ENCODE data around the gene COL21A1. TPM values are rescaled to one million over a fixed set of nuclear protein-coding genes. Genes with fewer than 3 reads are reported as not detected.

COL21A1 gene
- polyA plus RNA-seq, 3 donors from 2014 or later: not detected

- H3K4me3 Mint-ChIP-seq: no peak overlapping the region
- H3K36me3 Mint-ChIP-seq: no peaks in the 10 kb centered on the region
- no peak for DNase-seq
- peaks cover 0 to 2% (median 2%) of the 10 kb centered on the region in 3 donors for H3K27me3 Mint-ChIP-seq (ENCODE audit: low read depth in 3 of 3)
- H3K4me1 Mint-ChIP-seq: no peaks in the 10 kb centered on the region
- no peak overlapping the region for H3K27ac Mint-ChIP-seq
- H3K9me3 Mint-ChIP-seq: peaks cover 8 to 42% (median 35%) of the 10 kb centered on the region in 6 donors
Observed at GRCh38 chr6:56193846-56194245, 53.5 kb downstream of the COL21A1 start.

- Mint-ChIP-seq H3K4me3 (no peak overlapping the region), H3K27me3 (ENCODE audit: low read depth in 3 of 3) (peaks cover 0 to 4% (median 2%) of the 10 kb centered on the region in 3 donors), H3K36me3 (no peaks in the 10 kb centered on the region), H3K27ac (no peak overlapping the region), H3K4me1 (no peaks in the 10 kb centered on the region), H3K9me3 (peaks cover 8 to 55% (median 31%) of the 10 kb centered on the region in 6 donors)
- DNase-seq: no peak
Observed at GRCh38 chr6:56188429-56188828, 59.0 kb downstream of the COL21A1 start.

- Mint-ChIP-seq H3K36me3 (no peaks in the 10 kb centered on the region), H3K27ac (no peak overlapping the region), H3K4me1 (no peaks in the 10 kb centered on the region), H3K4me3 (no peak overlapping the region), H3K9me3 (peaks cover 8 to 55% (median 31%) of the 10 kb centered on the region in 6 donors), H3K27me3 (ENCODE audit: low read depth in 3 of 3) (peaks cover 0 to 4% (median 2%) of the 10 kb centered on the region in 3 donors)
- DNase-seq: no peak
Observed at GRCh38 chr6:56187686-56188085, 59.7 kb downstream of the COL21A1 start.

- peaks cover 0 to 1% (median 0%) of the 10 kb centered on the region in 3 donors for H3K27me3 Mint-ChIP-seq (ENCODE audit: low read depth in 3 of 3)
- H3K9me3 Mint-ChIP-seq: peaks cover 10 to 45% (median 27%) of the 10 kb centered on the region in 6 donors
- no peak overlapping the region for H3K27ac Mint-ChIP-seq
- H3K4me1 Mint-ChIP-seq: no peaks in the 10 kb centered on the region
- H3K36me3 Mint-ChIP-seq: peaks cover 0 to 5% (median 4%) of the 10 kb centered on the region in 3 donors
- no peak overlapping the region for H3K4me3 Mint-ChIP-seq
- no peak for DNase-seq
Observed at GRCh38 chr6:56176741-56177140, 70.6 kb downstream of the COL21A1 start.

DNA sequence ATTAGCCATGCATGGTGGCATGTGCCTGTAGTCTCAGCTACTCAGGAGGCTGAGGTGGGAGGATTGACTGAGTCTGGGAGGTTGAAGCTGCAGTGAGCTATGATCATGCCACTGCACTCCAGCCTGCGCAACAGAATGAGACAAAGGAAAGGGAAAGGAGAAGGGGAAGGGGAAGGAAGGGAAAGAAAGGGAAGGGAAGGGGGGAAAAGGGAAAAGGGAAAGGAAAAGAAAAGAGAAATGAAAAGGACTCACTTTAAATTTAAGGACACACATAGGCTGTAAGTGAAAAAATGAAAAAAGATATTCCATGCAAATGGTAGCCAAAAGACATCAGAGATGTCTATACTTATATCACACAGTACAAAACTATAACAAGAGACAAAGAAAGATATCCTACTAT is 74.2 kb downstream of the COL21A1 start:
- Mint-ChIP-seq H3K36me3 (peaks cover 0 to 7% (median 6%) of the 10 kb centered on the region in 3 donors), H3K4me1 (no peaks in the 10 kb centered on the region), H3K9me3 (peaks cover 12 to 55% (median 42%) of the 10 kb centered on the region in 6 donors), H3K4me3 (no peak overlapping the region), H3K27ac (no peak overlapping the region), H3K27me3 (ENCODE audit: low read depth in 3 of 3) (peaks cover 0 to 3% (median 1%) of the 10 kb centered on the region in 3 donors)
- DNase-seq: no peak

GRCh38 chr6:56172144-56172543 is 75.2 kb downstream of the COL21A1 start:
- Mint-ChIP-seq H3K4me1 (no peaks in the 10 kb centered on the region), H3K27ac (no peak overlapping the region), H3K36me3 (peaks cover 0 to 7% (median 6%) of the 10 kb centered on the region in 3 donors), H3K9me3 (peaks cover 12 to 60% (median 43%) of the 10 kb centered on the region in 6 donors), H3K27me3 (ENCODE audit: low read depth in 3 of 3) (peaks cover 0 to 3% (median 1%) of the 10 kb centered on the region in 3 donors), H3K4me3 (no peak overlapping the region)
- no peak for DNase-seq

GRCh38 chr6:56169366-56169765 is 78.0 kb downstream of the COL21A1 start:
- H3K27me3 Mint-ChIP-seq (ENCODE audit: low read depth in 3 of 3): peaks cover 0 to 3% (median 2%) of the 10 kb centered on the region in 3 donors
- peaks cover 8 to 48% (median 37%) of the 10 kb centered on the region in 6 donors for H3K9me3 Mint-ChIP-seq
- no peak overlapping the region for H3K27ac Mint-ChIP-seq
- H3K36me3 Mint-ChIP-seq: peaks cover 0 to 7% (median 6%) of the 10 kb centered on the region in 3 donors
- no peaks in the 10 kb centered on the region for H3K4me1 Mint-ChIP-seq
- DNase-seq: no peak
- no peak overlapping the region for H3K4me3 Mint-ChIP-seq

- Mint-ChIP-seq H3K36me3 (peaks cover 0 to 7% (median 6%) of the 10 kb centered on the region in 3 donors), H3K4me3 (no peak overlapping the region), H3K4me1 (no peaks in the 10 kb centered on the region), H3K9me3 (peaks cover 8 to 41% (median 33%) of the 10 kb centered on the region in 6 donors), H3K27ac (no peak overlapping the region), H3K27me3 (ENCODE audit: low read depth in 3 of 3) (peaks cover 0 to 3% (median 1%) of the 10 kb centered on the region in 3 donors)
- no peak for DNase-seq
Observed at GRCh38 chr6:56168596-56168995, 78.8 kb downstream of the COL21A1 start.

DNA sequence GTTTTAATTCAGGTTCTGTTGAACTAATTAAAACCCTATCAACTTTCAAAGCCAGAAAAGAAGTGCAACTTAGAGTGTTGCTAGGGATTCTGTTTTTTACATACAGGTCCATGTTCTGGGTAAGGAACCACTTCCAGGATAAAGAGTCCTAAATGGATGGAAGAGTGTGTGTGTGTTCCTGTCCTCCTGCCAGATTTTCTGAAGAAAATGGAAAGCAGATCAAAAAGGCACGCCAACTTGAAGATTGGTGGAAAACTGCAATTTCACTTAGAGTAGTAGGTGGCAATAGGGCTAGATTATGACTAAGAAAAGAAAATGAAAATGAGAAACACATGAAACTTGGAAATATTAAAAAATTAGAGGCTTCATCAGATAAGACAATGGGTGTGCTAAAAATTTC is 85.3 kb downstream of the COL21A1 start:
- no peak for DNase-seq
- Mint-ChIP-seq H3K4me3 (no peak overlapping the region), H3K9me3 (peaks cover 9 to 31% (median 14%) of the 10 kb centered on the region in 6 donors), H3K27me3 (ENCODE audit: low read depth in 3 of 3) (peaks cover 0 to 1% (median 1%) of the 10 kb centered on the region in 3 donors), H3K27ac (no peak overlapping the region), H3K4me1 (no peaks in the 10 kb centered on the region), H3K36me3 (peaks cover 0 to 4% (median 0%) of the 10 kb centered on the region in 3 donors)

GRCh38 chr6:56160489-56160888 is 86.9 kb downstream of the COL21A1 start:
- Mint-ChIP-seq H3K4me1 (no peaks in the 10 kb centered on the region), H3K27ac (no peak overlapping the region), H3K36me3 (peaks cover 0 to 4% (median 0%) of the 10 kb centered on the region in 3 donors), H3K27me3 (ENCODE audit: low read depth in 3 of 3) (peaks cover 0 to 1% (median 1%) of the 10 kb centered on the region in 3 donors), H3K9me3 (peaks cover 10 to 34% (median 13%) of the 10 kb centered on the region in 6 donors), H3K4me3 (no peak overlapping the region)
- no peak for DNase-seq

DNA sequence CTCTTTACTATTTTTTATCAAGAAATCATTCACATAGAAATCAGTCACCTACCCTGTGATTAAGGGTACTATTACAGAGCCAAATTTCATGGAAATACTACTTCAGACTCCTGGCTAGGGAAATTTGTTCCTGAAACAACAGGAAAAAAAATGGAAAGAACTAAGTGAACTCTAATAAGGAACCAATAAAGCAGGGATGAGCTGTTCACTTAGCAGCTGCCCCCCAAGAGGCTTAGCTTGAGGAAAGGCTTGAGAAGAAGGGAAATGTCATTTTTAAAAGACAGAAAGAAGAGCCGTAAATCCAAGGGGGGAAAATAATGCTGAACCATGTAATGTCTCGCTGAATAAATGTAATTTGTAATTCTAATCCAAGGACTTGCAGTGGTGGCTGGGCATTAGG is 88.8 kb downstream of the COL21A1 start:
- DNase-seq: no peak
- no peak overlapping the region for H3K4me3 Mint-ChIP-seq
- peaks cover 0 to 6% (median 0%) of the 10 kb centered on the region in 3 donors for H3K36me3 Mint-ChIP-seq
- peaks cover 16 to 52% (median 21%) of the 10 kb centered on the region in 6 donors for H3K9me3 Mint-ChIP-seq
- no peak overlapping the region for H3K27ac Mint-ChIP-seq
- peaks cover 0 to 1% (median 0%) of the 10 kb centered on the region in 3 donors for H3K27me3 Mint-ChIP-seq (ENCODE audit: low read depth in 3 of 3)
- H3K4me1 Mint-ChIP-seq: no peaks in the 10 kb centered on the region

DNA sequence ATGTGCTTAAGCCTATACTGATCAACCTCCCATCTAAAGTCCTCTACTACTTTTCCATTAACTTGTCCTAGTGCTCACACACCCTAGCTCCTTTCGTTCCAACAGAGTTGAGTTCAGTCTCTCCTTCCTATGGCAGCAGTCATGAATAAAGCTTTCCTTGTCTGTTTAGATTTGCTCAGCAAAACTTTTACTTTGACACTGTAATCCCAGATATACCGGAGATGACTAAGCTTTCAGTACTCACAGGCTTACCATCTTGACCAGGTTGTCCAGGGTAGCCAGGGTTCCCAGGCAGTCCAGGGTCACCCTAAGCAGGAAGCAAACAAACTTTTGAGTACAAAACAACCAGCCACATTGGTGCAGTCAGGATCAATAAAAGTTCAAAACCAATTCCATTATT is 90.7 kb downstream of the COL21A1 start:
- H3K4me1 Mint-ChIP-seq: no peaks in the 10 kb centered on the region
- H3K9me3 Mint-ChIP-seq: peaks cover 17 to 58% (median 27%) of the 10 kb centered on the region in 6 donors

GRCh38 chr6:56155634-56156141 is 91.7 kb downstream of the COL21A1 start:
- Mint-ChIP-seq H3K36me3 (peaks cover 0 to 6% (median 0%) of the 10 kb centered on the region in 3 donors), H3K27ac (no peak overlapping the region), H3K27me3 (ENCODE audit: low read depth in 3 of 3) (peaks cover 0 to 2% (median 0%) of the 10 kb centered on the region in 3 donors), H3K4me3 (no peak overlapping the region), H3K9me3 (peaks cover 14 to 57% (median 29%) of the 10 kb centered on the region in 6 donors), H3K4me1 (no peaks in the 10 kb centered on the region)
- DNase-seq: no peak

More for the DNA sequence above, 90.7 kb downstream of the COL21A1 start:
- no peak overlapping the region for H3K4me3 Mint-ChIP-seq
- peaks cover 0 to 3% (median 0%) of the 10 kb centered on the region in 3 donors for H3K27me3 Mint-ChIP-seq (ENCODE audit: low read depth in 3 of 3)
- no peak for DNase-seq
- peaks cover 0 to 6% (median 0%) of the 10 kb centered on the region in 3 donors for H3K36me3 Mint-ChIP-seq
- no peak overlapping the region for H3K27ac Mint-ChIP-seq

DNA sequence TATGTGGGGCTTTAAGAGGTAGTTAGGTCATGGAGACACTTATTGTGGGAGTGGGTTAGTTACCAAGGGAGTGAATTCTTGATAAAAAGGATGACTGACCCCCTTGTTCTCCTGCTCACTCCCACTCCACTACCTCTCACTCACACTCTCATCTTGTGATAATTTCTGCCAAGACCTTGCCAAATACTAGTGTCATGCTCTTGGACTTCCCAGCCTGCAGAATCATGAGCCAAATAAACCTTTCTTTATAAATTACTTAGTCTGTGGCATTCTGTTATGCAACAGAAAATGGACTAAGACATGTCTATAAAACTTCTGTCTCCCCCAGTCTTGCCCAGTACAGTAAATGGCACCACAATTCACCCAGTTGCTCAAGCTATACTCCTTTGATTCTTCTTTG is 93.3 kb downstream of the COL21A1 start:
- H3K9me3 Mint-ChIP-seq: peaks cover 16 to 60% (median 37%) of the 10 kb centered on the region in 6 donors
- peaks cover 0 to 2% (median 1%) of the 10 kb centered on the region in 3 donors for H3K27me3 Mint-ChIP-seq (ENCODE audit: low read depth in 3 of 3)
- no peak for DNase-seq
- no peak overlapping the region for H3K27ac Mint-ChIP-seq
- H3K36me3 Mint-ChIP-seq: peaks cover 0 to 6% (median 0%) of the 10 kb centered on the region in 3 donors
- no peaks in the 10 kb centered on the region for H3K4me1 Mint-ChIP-seq
- no peak overlapping the region for H3K4me3 Mint-ChIP-seq
